ENCODE measurements around the gene ATP9B. TPM values are rescaled to one million over a fixed set of nuclear protein-coding genes. Genes with fewer than 3 reads are reported as not detected.

Gene ATP9B
- total and polyA plus RNA-seq, 8 donors = 29.2 to 41.5 (median 38.3) TPM

DNA sequence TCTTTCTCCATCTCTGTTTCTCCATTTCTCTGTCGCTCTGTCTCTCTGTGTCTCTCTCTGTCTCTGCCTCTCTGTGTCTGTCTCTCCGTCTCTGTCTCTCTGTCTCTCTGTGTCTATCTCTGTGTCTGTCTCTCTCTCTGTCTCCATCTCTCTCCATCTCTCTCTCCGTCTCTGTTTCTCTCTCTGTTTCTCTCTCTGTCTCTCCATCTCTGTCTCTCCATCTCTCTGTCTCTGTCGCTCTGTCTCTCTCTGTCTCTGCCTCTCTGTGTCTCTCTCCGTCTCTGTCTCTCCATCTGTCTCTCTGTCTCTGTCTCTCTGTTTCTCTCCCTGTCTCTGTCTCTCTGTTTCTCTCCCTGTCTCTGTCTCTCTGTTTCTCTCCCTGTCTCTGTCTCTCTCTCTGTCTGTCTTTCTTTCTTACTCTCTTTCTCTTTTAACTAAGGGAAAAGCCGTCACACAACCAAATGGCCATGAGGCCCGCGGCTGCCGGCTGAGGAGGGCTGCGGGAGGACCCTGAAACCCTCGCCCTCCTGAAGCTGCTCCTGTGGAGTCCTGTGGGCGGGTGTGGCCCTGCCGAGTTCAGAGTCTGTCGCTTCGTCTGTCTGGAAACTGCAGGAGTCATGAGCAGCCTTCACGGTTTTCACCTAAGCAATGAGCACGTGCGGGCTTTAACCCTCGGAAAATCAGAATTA lies 355.8 kb downstream of the ATP9B start:
- ATAC-seq = no peak
- Histone ChIP-seq H3K27me3 (no peaks in the 10 kb centered on the region), H3K27ac (no peak overlapping the region), H3K9me3 (no peaks in the 10 kb centered on the region), H3K4me1 (peaks cover 0 to 9% of the 10 kb centered on the region in 2 donors), H3K4me3 (no peak overlapping the region), H3K36me3 (peaks cover 0 to 24% of the 10 kb centered on the region in 2 donors)
- peak in 1 of 4 donors; percentile 44 for DNase-seq
- TF ChIP-seq, protein P1, sequence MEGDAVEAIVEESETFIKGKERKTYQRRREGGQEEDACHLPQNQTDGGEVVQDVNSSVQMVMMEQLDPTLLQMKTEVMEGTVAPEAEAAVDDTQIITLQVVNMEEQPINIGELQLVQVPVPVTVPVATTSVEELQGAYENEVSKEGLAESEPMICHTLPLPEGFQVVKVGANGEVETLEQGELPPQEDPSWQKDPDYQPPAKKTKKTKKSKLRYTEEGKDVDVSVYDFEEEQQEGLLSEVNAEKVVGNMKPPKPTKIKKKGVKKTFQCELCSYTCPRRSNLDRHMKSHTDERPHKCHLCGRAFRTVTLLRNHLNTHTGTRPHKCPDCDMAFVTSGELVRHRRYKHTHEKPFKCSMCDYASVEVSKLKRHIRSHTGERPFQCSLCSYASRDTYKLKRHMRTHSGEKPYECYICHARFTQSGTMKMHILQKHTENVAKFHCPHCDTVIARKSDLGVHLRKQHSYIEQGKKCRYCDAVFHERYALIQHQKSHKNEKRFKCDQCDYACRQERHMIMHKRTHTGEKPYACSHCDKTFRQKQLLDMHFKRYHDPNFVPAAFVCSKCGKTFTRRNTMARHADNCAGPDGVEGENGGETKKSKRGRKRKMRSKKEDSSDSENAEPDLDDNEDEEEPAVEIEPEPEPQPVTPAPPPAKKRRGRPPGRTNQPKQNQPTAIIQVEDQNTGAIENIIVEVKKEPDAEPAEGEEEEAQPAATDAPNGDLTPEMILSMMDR (IDR thresholded peaks at IDR 0.05) = no peak
- intact Hi-C loops (cut with DNase I) = no loop called here

DNA sequence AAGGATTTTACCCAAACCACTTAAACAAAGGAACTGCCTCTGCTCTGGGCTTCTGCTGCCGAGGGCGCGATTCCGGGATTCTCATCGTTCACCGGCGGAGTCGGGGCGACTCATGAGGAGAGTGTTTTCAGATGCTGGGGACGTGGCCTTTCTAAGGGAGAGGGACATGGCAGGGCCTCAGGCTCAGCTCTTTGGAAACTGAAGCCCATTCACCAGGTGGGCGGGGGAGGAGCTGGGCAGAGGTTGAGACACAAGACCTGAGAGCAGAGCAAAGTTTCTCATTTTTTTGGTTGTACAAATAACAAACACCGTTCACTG lies 356.3 kb downstream of the ATP9B start:
- DNase-seq = peak in 1 of 4 donors; percentile 64
- H3K27ac ChIP-seq = no peak overlapping the region
- no peak overlapping the region for H3K4me3 ChIP-seq
- no peak for ATAC-seq
- H3K4me1 ChIP-seq = peaks cover 0 to 9% of the 10 kb centered on the region in 2 donors
- H3K27me3 ChIP-seq = no peaks in the 10 kb centered on the region
- intact Hi-C loops (cut with DNase I) = no loop called here
- H3K36me3 ChIP-seq = peaks cover 0 to 22% of the 10 kb centered on the region in 2 donors
- TF ChIP-seq, protein P1 (IDR thresholded peaks at IDR 0.05) = no peak
- no peaks in the 10 kb centered on the region for H3K9me3 ChIP-seq

DNA sequence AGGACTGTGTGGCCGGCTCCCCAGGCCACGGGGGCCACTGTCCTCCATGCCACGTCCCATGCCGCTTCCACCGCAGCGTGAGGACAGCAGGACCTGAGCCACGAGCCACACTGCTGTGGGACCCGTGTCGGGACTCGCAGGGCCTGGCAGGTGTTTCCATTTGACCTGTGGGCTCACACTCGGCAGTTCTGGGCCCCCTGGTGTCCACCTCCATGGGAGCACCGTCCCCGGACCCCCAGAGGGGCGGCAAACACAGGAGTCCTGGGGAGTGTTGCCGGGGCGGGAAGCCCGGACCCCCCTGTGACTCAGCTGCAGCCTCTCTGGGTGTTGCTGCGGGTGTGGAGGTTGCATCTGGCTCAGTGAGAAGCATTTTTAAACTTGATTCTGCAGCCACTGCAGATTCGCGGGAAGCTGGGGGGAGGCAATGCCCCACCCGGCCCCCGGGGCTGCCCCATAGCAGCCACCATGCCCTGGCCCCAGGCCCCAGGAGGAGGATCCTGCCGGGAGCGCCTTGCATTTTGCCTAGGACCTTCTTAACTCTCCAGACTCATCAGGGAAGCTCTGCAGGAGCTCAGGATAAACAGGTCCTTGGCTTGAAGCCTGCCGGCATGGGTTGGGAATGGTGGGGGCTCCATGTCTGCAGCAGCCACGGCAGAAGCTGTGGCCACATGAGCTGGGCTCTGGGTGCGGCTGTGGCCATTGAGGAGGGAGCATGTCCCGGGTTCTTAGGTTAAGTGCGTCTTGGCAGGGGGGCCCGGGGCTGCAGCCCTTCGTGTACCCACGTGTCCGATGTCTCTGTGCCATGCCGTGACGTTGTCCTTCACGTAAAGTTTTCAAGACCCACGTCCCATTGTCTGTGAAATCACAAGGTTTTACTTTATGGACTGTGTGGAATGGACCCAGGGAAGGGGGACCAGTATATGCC lies 357.4 kb downstream of the ATP9B start:
- TF ChIP-seq, protein P1 (IDR thresholded peaks at IDR 0.05) = no peak
- no peaks in the 10 kb centered on the region for H3K27me3 ChIP-seq
- intact Hi-C loops (cut with DNase I) = no loop called here
- peaks cover 0 to 11% of the 10 kb centered on the region in 2 donors for H3K36me3 ChIP-seq
- no peak for ATAC-seq
- peak in 1 of 4 donors; percentile 53 for DNase-seq
- H3K4me3 ChIP-seq = no peak overlapping the region
- H3K27ac ChIP-seq = no peak overlapping the region
- H3K4me1 ChIP-seq = peaks cover 0 to 4% of the 10 kb centered on the region in 2 donors
- H3K9me3 ChIP-seq = no peaks in the 10 kb centered on the region

DNA sequence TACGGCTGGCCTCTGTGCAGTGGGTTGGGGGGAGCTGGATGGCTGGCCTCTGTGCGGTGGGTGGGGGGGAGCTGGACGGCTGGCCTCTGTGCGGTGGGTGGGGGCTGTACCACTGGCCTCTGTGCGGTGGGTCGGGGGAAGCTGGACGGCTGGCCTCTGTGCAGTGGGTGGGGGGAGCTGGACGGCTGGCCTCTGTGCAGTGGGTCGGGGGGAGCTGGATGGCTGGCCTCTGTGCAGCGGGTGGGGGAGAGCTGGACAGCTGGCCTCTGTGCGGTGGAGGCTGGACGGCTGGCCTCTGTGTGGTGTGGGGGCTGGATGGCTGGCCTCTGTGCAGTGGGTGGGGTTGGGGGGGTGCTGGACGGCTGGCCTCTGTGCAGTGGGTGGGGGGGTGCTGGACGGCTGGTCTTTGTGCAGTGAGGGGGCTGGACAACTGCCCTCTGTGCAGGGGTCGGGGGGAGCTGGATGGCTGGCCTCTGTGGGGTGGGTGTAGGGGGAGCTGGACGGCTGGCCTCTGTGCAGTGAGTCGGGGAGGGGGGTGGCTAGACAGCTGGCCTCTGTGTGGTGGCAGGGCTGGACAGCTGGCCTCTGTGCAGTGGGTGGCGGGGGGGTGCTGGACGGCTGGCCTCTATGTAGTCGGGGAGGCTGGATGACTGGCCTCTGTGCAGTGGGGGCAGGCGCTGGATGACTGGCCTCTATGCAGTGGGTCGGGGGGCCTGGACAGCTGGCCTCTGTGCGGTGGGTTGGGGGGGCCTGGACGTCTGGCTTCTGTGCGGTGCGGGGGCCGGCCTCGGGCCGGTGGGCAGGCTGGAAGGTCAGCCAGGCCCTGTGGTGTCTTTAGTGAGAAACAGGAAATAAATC lies 358.4 kb downstream of the ATP9B start:
- H3K27me3 ChIP-seq = no peaks in the 10 kb centered on the region
- H3K9me3 ChIP-seq = no peaks in the 10 kb centered on the region
- no peaks in the 10 kb centered on the region for H3K4me1 ChIP-seq
- intact Hi-C loops (cut with DNase I) = no loop called here
- no peak overlapping the region for H3K27ac ChIP-seq
- H3K36me3 ChIP-seq = peaks cover 0 to 13% of the 10 kb centered on the region in 2 donors
- TF ChIP-seq, protein P1 (IDR thresholded peaks at IDR 0.05) = no peak
- ATAC-seq (no peak), DNase-seq (peak in 1 of 4 donors; percentile 73)
- H3K4me3 ChIP-seq = no peak overlapping the region

Other genes starting within 250 kb of the ATP9B start
- not detected for gene SALL3, start 89.6 kb upstream of the ATP9B start, total RNA-seq
- gene SALL3, start 89.6 kb upstream of the ATP9B start, polyA plus RNA-seq (ENCODE audit: insufficient read length in 6 of 6) = under 1 TPM in 5 of 6 donors, not detected in 1; 0.06 to 0.11 (median 0.08) TPM